HepG2 (cell line): ENCODE data around the gene TTPAL. TPM values are rescaled to one million over a fixed set of nuclear protein-coding genes. Genes with fewer than 3 reads are reported as not detected.

ENCODE experiments used
- MED13 ChIP-seq: sonication (generic); formaldehyde crosslinking; IDR thresholded peaks from 2 replicates; pipeline ENCODE4 v1.5.0; 2020; ENCODE audit warnings: missing genetic modification reagents
- RORA ChIP-seq: sonication (generic); formaldehyde crosslinking; IDR thresholded peaks from 2 replicates; pipeline ENCODE4 v1.5.0; 2020; ENCODE audit warnings: mild to moderate bottlenecking, missing genetic modification reagents, moderate library complexity
- SMAD1 ChIP-seq: sonication (generic); formaldehyde crosslinking; IDR thresholded peaks from 2 replicates; pipeline ENCODE4 v1.4.0; 2020; ENCODE audit warnings: missing genetic modification reagents, low read depth, mild to moderate bottlenecking, borderline replicate concordance
- SNAPC2 ChIP-seq: sonication (generic); formaldehyde crosslinking; IDR thresholded peaks from 2 replicates; pipeline ENCODE4 v1.8.1; 2022; ENCODE audit warnings: mild to moderate bottlenecking, missing genetic modification reagents
- TP53 ChIP-seq: sonication (generic); formaldehyde crosslinking; conservative IDR thresholded peaks from 2 replicates; pipeline ENCODE4 v1.4.0; 2020; ENCODE audit warnings: missing genetic modification reagents
- U2AF2 ChIP-seq: fragments of 200-400 bp; formaldehyde crosslinking; IDR thresholded peaks from 2 replicates; pipeline ENCODE4 v1.6.1; 2017; ENCODE audit warnings: low read depth, mild to moderate bottlenecking, low read length
- ZIK1 ChIP-seq: sonication (generic); formaldehyde crosslinking; IDR thresholded peaks from 2 replicates; pipeline ENCODE4 v1.5.0; 2020; ENCODE audit warnings: mild to moderate bottlenecking, low read depth, missing genetic modification reagents, borderline replicate concordance
- ZNF33A ChIP-seq: sonication (generic); formaldehyde crosslinking; IDR thresholded peaks from 2 replicates; pipeline ENCODE4 v1.5.1; 2020; ENCODE audit warnings: missing genetic modification reagents, mild to moderate bottlenecking, moderate library complexity, borderline replicate concordance
- ZNF782 ChIP-seq: sonication (generic); formaldehyde crosslinking; IDR thresholded peaks from 2 replicates; pipeline ENCODE4 v1.4.0; 2020; ENCODE audit warnings: missing genetic modification reagents, mild to moderate bottlenecking, borderline replicate concordance
- polyA plus RNA-seq, 8 experiments: library from polyadenylated mRNA; depleted of rRNA in 3 of 8; stranded (reverse) in 7 of 8; unstranded in 1 of 8; fragments of >200 nt; fragmentation: Illumina TruSeq in 4 of 8; extraction: Trizol in 4 of 8; gene quantifications; 2 replicates each; pipeline versions ENCODE4 v1.2.1 to v1.2.3, GENCODE V29; 2011 to 2016; ENCODE audit warnings: low read depth in 4 of 8, missing spikeins in 1 of 8, mixed read lengths in 1 of 8; ENCODE audit not compliant: insufficient read depth in 1 of 8
- total RNA-seq, 5 experiments: library from RNA; depleted of rRNA; stranded (reverse); fragments of >200 nt; fragmentation: Illumina TruSeq; extraction: Trizol; gene quantifications; 2 replicates each; pipeline ENCODE4 v1.2.3, GENCODE V29; 2016; ENCODE audit warnings: low read depth in 1 of 5
- TF ChIP-seq, protein P1 (sequence below): sonication (generic); formaldehyde crosslinking; IDR thresholded peaks from 2 replicates; pipeline ENCODE4 v1.4.0; 2020; ENCODE audit warnings: low read depth, missing genetic modification reagents
- TF ChIP-seq, protein P2 (sequence below): IDR thresholded peaks from 2 replicates; pipeline ENCODE4 v1.6.1; 2016
- TF ChIP-seq, protein P3 (sequence below): sonication (generic); formaldehyde crosslinking; IDR thresholded peaks from 2 replicates; pipeline ENCODE4 v1.4.0; 2020; ENCODE audit warnings: mild to moderate bottlenecking, missing genetic modification reagents
- TF ChIP-seq, protein P4 (sequence below): sonication (generic); formaldehyde crosslinking; IDR thresholded peaks from 2 replicates; pipeline ENCODE4 v1.4.0; 2020; ENCODE audit warnings: missing genetic modification reagents, mild to moderate bottlenecking, borderline replicate concordance
- TF ChIP-seq, protein P5 (sequence below): sonication (generic); formaldehyde crosslinking; IDR thresholded peaks from 2 replicates; pipeline ENCODE4 v1.8.1; 2023; ENCODE audit warnings: mild to moderate bottlenecking, missing genetic modification reagents
- TF ChIP-seq, protein P6 (sequence below): sonication (generic); formaldehyde crosslinking; IDR thresholded peaks from 2 replicates; pipeline ENCODE4 v1.4.0; 2020; ENCODE audit warnings: missing genetic modification reagents

TTPAL gene
- total and polyA plus RNA-seq, 2 of the 13 experiments (the other 11 are each of a cell fraction or from before 2014, with no cell fraction given) = 4.3 to 18.8 TPM

DNA sequence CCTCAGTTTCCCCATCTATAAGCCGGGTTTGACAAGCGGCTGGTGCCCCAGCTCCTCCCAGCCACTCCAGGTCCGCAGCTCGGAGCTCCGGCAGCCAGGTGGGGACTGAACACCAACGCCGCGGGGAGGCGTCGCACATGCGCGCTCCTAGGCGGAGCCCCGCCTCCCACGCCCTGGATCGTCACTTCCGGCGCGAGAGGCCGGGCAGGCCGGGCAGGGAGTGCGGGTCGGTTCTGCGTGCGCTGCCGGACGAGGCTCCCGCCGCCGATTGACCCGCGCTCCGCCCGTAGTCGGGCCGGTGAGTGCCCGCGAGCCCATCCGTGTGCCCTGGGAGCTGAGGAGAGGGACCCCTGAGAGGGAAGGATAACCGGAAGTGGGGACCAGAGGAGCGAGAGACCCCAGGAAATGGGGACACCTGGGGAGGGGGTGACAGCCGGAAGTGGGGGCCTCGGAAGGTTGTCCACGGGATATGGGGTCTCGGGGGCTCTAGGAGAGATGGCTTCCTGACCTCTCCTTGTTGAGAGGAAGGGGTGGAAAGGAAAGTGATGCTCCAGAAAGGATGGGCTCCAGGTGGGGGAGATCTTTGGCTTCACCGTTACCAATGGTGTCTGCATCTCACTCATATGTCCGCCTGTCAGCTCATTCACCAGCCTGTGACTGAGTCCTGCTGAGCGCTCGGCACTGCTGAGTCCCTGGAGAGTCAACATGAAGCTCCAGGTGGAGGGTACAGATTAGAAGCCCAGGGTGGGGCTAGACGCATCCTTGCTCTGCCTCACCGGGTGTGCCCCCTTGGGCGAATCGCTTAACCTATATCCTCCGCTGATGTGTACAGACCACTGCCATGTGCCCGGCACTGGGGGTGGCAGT lies at the start of gene TTPAL (continued):
- TF ChIP-seq SNAPC2 (CRISPR knock-in tag) (peak; percentile 98), TP53 (CRISPR knock-in tag) (no peak), ZNF782 (CRISPR knock-in tag) (peak; percentile 99), SMAD1 (peak; percentile 99), U2AF2 (no peak), ZIK1 (CRISPR knock-in tag) (peak; percentile 98; the same call in 1 of the 2 replicates), ZNF33A (CRISPR knock-in tag) (no peak), MED13 (no peak; the same call in 1 of the 2 replicates), RORA (CRISPR knock-in tag) (no peak)
- TF ChIP-seq, protein P1, sequence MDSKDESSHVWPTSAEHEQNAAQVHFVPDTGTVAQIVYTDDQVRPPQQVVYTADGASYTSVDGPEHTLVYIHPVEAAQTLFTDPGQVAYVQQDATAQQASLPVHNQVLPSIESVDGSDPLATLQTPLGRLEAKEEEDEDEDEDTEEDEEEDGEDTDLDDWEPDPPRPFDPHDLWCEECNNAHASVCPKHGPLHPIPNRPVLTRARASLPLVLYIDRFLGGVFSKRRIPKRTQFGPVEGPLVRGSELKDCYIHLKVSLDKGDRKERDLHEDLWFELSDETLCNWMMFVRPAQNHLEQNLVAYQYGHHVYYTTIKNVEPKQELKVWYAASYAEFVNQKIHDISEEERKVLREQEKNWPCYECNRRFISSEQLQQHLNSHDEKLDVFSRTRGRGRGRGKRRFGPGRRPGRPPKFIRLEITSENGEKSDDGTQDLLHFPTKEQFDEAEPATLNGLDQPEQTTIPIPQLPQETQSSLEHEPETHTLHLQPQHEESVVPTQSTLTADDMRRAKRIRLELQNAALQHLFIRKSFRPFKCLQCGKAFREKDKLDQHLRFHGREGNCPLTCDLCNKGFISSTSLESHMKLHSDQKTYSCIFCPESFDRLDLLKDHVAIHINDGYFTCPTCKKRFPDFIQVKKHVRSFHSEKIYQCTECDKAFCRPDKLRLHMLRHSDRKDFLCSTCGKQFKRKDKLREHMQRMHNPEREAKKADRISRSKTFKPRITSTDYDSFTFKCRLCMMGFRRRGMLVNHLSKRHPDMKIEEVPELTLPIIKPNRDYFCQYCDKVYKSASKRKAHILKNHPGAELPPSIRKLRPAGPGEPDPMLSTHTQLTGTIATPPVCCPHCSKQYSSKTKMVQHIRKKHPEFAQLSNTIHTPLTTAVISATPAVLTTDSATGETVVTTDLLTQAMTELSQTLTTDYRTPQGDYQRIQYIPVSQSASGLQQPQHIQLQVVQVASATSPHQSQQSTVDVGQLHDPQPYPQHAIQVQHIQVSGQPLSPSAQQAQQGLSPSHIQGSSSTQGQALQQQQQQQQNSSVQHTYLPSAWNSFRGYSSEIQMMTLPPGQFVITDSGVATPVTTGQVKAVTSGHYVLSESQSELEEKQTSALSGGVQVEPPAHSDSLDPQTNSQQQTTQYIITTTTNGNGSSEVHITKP (CRISPR knock-in tag) = peak; percentile 74
- TF ChIP-seq, protein P2, sequence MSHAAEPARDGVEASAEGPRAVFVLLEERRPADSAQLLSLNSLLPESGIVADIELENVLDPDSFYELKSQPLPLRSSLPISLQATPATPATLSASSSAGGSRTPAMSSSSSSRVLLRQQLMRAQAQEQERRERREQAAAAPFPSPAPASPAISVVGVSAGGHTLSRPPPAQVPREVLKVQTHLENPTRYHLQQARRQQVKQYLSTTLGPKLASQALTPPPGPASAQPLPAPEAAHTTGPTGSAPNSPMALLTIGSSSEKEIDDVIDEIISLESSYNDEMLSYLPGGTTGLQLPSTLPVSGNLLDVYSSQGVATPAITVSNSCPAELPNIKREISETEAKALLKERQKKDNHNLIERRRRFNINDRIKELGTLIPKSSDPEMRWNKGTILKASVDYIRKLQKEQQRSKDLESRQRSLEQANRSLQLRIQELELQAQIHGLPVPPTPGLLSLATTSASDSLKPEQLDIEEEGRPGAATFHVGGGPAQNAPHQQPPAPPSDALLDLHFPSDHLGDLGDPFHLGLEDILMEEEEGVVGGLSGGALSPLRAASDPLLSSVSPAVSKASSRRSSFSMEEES (CRISPR knock-in tag) = peak; percentile 89
- TF ChIP-seq, protein P3, sequence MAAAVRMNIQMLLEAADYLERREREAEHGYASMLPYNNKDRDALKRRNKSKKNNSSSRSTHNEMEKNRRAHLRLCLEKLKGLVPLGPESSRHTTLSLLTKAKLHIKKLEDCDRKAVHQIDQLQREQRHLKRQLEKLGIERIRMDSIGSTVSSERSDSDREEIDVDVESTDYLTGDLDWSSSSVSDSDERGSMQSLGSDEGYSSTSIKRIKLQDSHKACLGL = peak; percentile 97
- TF ChIP-seq, protein P4, sequence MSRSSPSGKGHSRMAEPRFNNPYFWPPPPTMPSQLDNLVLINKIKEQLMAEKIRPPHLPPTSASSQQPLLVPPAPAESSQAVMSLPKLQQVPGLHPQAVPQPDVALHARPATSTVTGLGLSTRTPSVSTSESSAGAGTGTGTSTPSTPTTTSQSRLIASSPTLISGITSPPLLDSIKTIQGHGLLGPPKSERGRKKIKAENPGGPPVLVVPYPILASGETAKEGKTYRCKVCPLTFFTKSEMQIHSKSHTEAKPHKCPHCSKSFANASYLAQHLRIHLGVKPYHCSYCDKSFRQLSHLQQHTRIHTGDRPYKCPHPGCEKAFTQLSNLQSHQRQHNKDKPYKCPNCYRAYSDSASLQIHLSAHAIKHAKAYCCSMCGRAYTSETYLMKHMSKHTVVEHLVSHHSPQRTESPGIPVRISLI (CRISPR knock-in tag) = peak; percentile 83
- TF ChIP-seq, protein P5, sequence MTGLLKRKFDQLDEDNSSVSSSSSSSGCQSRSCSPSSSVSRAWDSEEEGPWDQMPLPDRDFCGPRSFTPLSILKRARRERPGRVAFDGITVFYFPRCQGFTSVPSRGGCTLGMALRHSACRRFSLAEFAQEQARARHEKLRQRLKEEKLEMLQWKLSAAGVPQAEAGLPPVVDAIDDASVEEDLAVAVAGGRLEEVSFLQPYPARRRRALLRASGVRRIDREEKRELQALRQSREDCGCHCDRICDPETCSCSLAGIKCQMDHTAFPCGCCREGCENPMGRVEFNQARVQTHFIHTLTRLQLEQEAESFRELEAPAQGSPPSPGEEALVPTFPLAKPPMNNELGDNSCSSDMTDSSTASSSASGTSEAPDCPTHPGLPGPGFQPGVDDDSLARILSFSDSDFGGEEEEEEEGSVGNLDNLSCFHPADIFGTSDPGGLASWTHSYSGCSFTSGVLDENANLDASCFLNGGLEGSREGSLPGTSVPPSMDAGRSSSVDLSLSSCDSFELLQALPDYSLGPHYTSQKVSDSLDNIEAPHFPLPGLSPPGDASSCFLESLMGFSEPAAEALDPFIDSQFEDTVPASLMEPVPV = peak; percentile 99
- TF ChIP-seq, protein P6, sequence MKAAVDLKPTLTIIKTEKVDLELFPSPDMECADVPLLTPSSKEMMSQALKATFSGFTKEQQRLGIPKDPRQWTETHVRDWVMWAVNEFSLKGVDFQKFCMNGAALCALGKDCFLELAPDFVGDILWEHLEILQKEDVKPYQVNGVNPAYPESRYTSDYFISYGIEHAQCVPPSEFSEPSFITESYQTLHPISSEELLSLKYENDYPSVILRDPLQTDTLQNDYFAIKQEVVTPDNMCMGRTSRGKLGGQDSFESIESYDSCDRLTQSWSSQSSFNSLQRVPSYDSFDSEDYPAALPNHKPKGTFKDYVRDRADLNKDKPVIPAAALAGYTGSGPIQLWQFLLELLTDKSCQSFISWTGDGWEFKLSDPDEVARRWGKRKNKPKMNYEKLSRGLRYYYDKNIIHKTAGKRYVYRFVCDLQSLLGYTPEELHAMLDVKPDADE = no peak
